ENCODE data around the gene NFATC1.

Gene NFATC1

DNA sequence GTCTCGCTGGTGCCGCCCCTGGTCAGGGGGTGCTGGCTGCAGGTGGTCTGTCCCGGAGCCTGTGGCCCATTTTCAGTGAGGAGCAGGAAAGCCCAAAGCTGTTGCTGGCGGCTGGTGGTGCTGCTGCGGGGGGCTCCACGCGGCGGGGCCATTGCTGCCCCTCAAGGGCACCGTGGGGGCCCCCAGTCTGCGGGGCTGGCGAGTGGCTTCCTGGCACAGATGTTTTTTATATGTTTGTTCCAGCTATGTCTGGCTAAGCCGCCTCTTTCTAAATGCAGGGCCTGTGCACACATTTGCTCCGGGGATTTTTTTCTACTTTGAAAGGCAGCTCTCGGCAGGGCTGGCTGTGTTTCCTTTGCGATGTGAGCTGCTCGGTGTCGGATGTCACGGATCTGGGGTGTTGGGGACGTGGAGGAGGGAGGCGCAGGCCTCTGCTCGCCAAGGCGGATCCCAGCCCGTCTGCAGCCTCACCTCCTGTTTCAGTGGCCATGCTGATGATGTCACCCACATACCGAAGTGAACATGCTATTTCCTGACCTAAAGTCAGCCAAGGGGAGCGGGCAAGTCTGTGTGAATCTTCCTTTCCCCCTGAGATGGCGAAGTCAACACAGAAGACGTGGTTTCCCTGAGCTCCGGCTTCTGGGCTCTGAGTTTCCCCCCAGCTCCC lies 171.9 kb downstream of the NFATC1 start:
- TF ChIP-seq, protein P1, sequence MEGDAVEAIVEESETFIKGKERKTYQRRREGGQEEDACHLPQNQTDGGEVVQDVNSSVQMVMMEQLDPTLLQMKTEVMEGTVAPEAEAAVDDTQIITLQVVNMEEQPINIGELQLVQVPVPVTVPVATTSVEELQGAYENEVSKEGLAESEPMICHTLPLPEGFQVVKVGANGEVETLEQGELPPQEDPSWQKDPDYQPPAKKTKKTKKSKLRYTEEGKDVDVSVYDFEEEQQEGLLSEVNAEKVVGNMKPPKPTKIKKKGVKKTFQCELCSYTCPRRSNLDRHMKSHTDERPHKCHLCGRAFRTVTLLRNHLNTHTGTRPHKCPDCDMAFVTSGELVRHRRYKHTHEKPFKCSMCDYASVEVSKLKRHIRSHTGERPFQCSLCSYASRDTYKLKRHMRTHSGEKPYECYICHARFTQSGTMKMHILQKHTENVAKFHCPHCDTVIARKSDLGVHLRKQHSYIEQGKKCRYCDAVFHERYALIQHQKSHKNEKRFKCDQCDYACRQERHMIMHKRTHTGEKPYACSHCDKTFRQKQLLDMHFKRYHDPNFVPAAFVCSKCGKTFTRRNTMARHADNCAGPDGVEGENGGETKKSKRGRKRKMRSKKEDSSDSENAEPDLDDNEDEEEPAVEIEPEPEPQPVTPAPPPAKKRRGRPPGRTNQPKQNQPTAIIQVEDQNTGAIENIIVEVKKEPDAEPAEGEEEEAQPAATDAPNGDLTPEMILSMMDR (IDR thresholded peaks at IDR 0.05; ENCODE audit: control extremely low read depth, extremely low read depth, low read depth, missing control alignments): no peak
- ChIA-PET CTCF (interaction anchor here (1.4 to 1.9 kb wide), 2 partner anchors 13 to 38 kb away, joined by 3 to 5 read pairs; no protein-coding TSS in a partner anchor), POLR2A (no interaction called here)
- DNase-seq (ENCODE audit: extremely low spot score): no peak

DNA sequence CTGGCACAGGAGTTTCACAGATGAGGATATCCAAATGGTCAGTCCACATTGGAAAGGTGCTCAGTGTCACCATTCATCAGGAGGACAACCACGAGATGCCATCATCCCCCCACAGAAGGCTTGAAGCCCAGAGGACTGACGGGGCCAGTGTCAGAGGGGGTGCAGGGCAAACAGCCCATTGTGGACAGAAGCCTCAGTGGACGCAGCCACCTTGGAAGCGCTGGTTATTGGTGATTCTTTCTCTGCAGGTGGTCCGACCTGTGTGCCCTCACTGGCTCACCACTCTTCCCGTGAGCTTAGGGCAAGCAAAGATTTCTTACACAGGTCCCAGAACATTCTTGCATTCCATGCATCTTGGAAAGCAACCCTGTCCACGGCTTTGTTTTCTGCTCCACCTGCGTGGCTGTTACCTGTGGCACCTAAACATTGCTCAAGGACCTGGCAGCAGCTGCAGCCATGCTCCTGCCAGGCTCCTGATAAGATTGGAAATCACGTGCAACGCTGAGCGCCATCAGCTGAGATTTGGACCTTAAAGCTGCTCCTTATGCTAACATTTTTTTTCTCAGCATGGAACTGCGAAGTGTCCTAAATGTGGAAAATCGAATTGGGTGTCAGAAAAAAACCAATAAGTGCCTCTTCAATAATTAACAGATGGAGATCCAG lies 172.9 kb downstream of the NFATC1 start:
- TF ChIP-seq, protein P1 (IDR thresholded peaks at IDR 0.05; ENCODE audit: control extremely low read depth, extremely low read depth, low read depth, missing control alignments): no peak
- no peak for DNase-seq (ENCODE audit: extremely low spot score)
- ChIA-PET CTCF (interaction anchor here (1.4 to 1.9 kb wide), 2 partner anchors 12 to 39 kb away, joined by 3 to 5 read pairs; no protein-coding TSS in a partner anchor), POLR2A (no interaction called here)

DNA sequence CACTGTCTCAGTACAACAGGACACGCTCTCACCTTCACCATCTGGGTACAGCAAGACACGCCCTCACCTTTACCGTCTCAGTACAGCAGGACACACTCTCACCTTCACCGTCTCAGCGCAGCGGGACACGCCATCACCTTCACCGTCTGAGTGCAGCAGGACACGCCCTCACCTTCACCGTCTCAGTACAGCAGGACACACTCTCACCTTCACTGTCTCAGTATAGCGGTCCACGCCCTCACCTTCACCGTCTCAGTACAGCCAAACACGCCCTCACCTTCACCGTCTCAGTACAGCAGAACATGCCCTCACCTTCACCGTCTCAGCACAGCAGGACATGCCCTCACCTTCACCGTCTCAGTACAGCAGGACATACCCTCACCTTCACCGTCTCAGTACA lies 174.0 kb downstream of the NFATC1 start:
- ChIA-PET POLR2A (no interaction called here), CTCF (no interaction called here)
- no peak for DNase-seq (ENCODE audit: extremely low spot score)
- TF ChIP-seq, protein P1 (IDR thresholded peaks at IDR 0.05; ENCODE audit: control extremely low read depth, extremely low read depth, low read depth, missing control alignments): no peak

DNA sequence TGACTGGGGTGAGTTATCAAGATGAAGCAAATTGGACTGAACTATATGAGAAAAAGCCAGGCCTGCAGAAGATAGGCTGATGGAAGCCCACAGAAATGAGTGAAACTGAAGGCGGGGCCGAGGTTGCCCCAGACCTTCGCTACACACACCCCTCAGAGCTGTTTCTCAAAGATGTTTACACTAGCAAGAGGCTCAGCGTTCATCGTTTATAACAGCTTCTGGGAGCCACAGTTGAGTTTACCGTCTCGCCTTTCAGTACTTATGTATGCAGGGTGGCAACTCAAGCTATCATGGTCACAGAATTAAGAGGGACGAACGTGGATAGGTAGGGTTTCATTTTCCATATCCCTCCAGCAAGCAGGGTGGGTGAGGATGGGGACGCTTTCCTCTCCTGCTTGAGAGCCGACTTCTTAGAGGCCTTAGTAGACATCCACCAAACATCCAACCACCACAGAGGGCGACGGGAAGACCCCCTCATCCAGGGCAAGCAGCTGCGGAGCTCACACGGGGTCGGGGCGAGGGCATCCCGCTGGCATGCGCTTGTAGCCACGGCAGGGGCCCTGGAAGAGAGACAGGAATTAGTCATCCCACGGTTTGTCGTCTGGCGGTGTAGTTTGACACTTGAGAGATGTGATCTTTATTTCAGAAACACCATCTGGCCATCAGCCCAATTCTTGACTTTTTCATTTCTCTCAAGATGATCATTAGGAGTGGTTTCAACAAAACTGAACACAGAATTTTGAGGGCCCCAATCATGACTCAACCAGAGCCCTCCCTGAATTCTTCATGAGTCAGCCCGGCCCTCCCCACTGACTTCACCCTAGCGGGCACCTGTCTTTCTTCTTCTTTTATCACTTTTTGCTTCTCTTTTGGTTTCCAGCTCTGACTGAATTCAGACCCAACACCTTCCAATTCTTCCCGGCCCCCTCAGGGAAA lies 174.8 kb downstream of the NFATC1 start:
- peak; percentile 54 for DNase-seq (ENCODE audit: extremely low spot score)
- ChIA-PET POLR2A (no interaction called here), CTCF (no interaction called here)
- TF ChIP-seq, protein P1 (IDR thresholded peaks at IDR 0.05; ENCODE audit: control extremely low read depth, extremely low read depth, low read depth, missing control alignments): no peak

DNA sequence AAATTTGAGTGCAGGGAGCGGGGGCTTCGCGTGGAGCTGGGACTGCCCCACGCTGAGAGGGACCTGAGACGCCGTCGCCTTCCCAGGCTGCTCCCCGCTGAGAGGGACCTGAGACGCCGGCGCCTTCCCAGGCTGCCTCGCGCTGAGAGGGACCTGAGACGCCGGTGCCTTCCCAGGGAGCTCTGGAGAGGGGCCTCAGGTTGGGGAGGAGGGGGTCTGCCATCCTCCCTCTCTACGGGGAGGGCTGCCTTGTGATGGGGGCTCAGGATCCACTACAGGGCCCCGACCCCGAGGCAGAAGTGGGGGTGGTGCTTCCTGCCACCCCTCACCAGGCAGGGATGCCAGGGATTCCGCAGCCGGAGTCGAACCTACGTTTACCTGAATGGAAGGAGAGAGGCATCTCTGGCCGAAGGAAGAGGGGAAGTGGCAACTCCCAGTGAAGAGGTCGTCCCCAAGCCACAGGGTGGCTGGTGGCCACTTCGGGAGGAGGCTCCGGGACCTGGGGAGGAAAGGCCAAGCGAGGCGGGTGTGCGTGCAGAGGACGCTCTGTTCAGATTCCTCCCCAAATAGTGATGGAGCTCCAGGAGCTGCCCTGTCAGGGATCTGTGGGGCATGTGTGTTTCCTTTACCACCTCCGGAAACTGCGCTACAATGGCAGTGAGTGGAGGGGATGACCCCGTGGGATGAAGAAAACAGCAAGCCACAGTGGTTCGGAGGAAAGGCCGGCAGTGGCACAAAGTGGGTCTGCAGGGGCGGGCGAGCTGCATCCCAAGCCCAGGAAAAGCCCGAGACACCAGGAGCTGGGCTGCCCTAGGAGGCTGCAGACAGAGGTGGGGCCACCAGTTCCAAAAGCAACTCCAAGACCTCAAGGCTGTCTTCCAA lies 175.7 kb downstream of the NFATC1 start:
- DNase-seq (ENCODE audit: extremely low spot score): no peak
- ChIA-PET POLR2A (no interaction called here), CTCF (interaction anchor here (1.4 kb wide), 1 partner anchor 42 kb away, joined by 3 read pairs; no protein-coding TSS in a partner anchor)
- TF ChIP-seq, protein P1 (IDR thresholded peaks at IDR 0.05; ENCODE audit: control extremely low read depth, extremely low read depth, low read depth, missing control alignments): no peak

Data from GM10248 (cell line).